ENCODE data around the gene ABLIM1.

Gene ABLIM1

GRCh38 chr10:114547056-114547455, 111.0 kb downstream of the ABLIM1 start:
- Histone ChIP-seq H3K36me3 (ENCODE audit: control insufficient read depth in 2 of 2, insufficient read depth in 1 of 2, low read length in 2 of 2) (no peaks in the 10 kb centered on the region), H3K9me3 (ENCODE audit: control insufficient read depth, insufficient read depth, low read depth, low read length) (no peaks in the 10 kb centered on the region), H3K4me1 (ENCODE audit: control insufficient read depth, insufficient read depth, low read length) (peaks cover 8% of the 10 kb centered on the region), H3K27ac (ENCODE audit: extremely low read depth, low read depth, low read length) (no peak overlapping the region), H3K4me3 (ENCODE audit: low read depth, low read length) (no peak overlapping the region)
- ChIA-PET POLR2A (interaction anchor here (0.6 kb wide), 1 partner anchor 155 kb away, joined by 3 read pairs; no protein-coding TSS in a partner anchor), CTCF (interaction anchor here (0.6 to 1.9 kb wide), 4 partner anchors 71 to 250 kb away, joined by 3 to 13 read pairs (median 4); no protein-coding TSS in a partner anchor)
- TF ChIP-seq, protein P1, sequence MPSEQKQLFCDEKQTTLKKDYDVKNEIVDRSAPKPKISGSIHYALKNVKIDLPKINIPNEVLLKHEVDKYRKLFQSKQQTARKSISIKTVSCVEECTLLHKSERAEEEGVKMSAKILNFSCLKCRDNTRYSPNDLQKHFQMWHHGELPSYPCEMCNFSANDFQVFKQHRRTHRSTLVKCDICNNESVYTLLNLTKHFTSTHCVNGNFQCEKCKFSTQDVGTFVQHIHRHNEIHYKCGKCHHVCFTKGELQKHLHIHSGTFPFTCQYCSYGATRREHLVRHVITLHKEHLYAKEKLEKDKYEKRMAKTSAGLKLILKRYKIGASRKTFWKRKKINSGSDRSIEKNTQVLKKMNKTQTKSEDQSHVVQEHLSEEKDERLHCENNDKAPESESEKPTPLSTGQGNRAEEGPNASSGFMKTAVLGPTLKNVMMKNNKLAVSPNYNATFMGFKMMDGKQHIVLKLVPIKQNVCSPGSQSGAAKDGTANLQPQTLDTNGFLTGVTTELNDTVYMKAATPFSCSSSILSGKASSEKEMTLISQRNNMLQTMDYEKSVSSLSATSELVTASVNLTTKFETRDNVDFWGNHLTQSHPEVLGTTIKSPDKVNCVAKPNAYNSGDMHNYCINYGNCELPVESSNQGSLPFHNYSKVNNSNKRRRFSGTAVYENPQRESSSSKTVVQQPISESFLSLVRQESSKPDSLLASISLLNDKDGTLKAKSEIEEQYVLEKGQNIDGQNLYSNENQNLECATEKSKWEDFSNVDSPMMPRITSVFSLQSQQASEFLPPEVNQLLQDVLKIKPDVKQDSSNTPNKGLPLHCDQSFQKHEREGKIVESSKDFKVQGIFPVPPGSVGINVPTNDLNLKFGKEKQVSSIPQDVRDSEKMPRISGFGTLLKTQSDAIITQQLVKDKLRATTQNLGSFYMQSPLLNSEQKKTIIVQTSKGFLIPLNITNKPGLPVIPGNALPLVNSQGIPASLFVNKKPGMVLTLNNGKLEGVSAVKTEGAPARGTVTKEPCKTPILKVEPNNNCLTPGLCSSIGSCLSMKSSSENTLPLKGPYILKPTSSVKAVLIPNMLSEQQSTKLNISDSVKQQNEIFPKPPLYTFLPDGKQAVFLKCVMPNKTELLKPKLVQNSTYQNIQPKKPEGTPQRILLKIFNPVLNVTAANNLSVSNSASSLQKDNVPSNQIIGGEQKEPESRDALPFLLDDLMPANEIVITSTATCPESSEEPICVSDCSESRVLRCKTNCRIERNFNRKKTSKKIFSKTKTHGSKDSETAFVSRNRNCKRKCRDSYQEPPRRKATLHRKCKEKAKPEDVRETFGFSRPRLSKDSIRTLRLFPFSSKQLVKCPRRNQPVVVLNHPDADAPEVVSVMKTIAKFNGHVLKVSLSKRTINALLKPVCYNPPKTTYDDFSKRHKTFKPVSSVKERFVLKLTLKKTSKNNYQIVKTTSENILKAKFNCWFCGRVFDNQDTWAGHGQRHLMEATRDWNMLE (tag by site-specific recombination; conservative IDR thresholded peaks at IDR 0.05; ENCODE audit: low read depth), result no peak
- TF ChIP-seq SCRT1 (tag by site-specific recombination; IDR thresholded peaks at IDR 0.05; ENCODE audit: borderline replicate concordance) (no peak), HOXA7 (CRISPR knock-in tag; IDR thresholded peaks at IDR 0.05; ENCODE audit: borderline replicate concordance) (no peak), TRIM28 (IDR thresholded peaks at IDR 0.05; ENCODE audit: borderline replicate concordance, low read length) (no peak), ZNF366 (tag by site-specific recombination; conservative IDR thresholded peaks at IDR 0.05) (no peak), ZIC2 (tag by site-specific recombination; IDR thresholded peaks at IDR 0.05) (no peak), ZNF843 (tag by site-specific recombination; IDR thresholded peaks at IDR 0.05) (no peak), ZNF239 (tag by site-specific recombination; IDR thresholded peaks at IDR 0.05) (no peak), HOXC10 (CRISPR knock-in tag; IDR thresholded peaks at IDR 0.05) (no peak), ZBTB8A (tag by site-specific recombination; IDR thresholded peaks at IDR 0.05) (no peak), ZNF623 (tag by site-specific recombination; IDR thresholded peaks at IDR 0.05) (no peak)

DNA sequence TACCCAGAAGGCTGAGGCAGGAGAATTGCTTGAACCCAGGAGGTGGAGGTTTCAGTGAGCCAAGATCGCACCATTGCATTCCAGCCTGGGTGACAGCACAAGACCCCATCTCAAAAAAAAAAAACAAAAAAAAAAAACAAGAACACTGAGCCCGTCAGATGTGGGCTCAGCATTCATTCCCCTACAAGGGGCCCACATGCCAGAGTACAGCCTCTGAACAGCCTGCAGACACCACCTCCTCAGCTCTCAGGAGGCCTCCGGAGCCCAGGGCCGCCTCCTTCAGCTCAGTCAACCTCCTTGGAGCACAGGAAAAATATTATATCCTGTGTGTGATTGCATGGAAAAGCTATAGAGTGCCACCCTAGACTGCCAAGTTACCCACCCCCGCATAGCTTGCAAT, 112.3 kb downstream of the ABLIM1 start:
- Histone ChIP-seq H3K27ac (ENCODE audit: extremely low read depth, low read depth, low read length) (no peak overlapping the region), H3K9me3 (ENCODE audit: control insufficient read depth, insufficient read depth, low read depth, low read length) (no peaks in the 10 kb centered on the region), H3K36me3 (ENCODE audit: control insufficient read depth in 2 of 2, insufficient read depth in 1 of 2, low read length in 2 of 2) (no peaks in the 10 kb centered on the region), H3K4me1 (ENCODE audit: control insufficient read depth, insufficient read depth, low read length) (no peaks in the 10 kb centered on the region), H3K4me3 (ENCODE audit: low read depth, low read length) (no peak overlapping the region)
- ChIA-PET POLR2A (interaction anchor here (0.7 kb wide), 1 partner anchor 20 kb away, joined by 4 read pairs; no protein-coding TSS in a partner anchor), CTCF (interaction anchor here (1.1 kb wide), 1 partner anchor 74 kb away, joined by 3 read pairs; no protein-coding TSS in a partner anchor)
- TF ChIP-seq GLI2 (tag by site-specific recombination; IDR thresholded peaks at IDR 0.05; ENCODE audit: borderline replicate concordance, low read depth), result no peak
- TF ChIP-seq ZNF133 (tag by site-specific recombination; IDR thresholded peaks at IDR 0.05), result no peak
- TF ChIP-seq ZIC2 (tag by site-specific recombination; IDR thresholded peaks at IDR 0.05), result no peak
- TF ChIP-seq KLF8 (tag by site-specific recombination; IDR thresholded peaks at IDR 0.05), result no peak

GRCh38 chr10:114545071-114545470, 113.0 kb downstream of the ABLIM1 start:
- H3K27ac ChIP-seq (ENCODE audit: extremely low read depth, low read depth, low read length), result no peak overlapping the region
- ChIA-PET CTCF (interaction anchor here (0.6 kb wide), 1 partner anchor 241 kb away, joined by 3 read pairs; no protein-coding TSS in a partner anchor), POLR2A (no interaction called here)
- TF ChIP-seq ZNF202 (tag by site-specific recombination; IDR thresholded peaks at IDR 0.05; ENCODE audit: borderline replicate concordance), result no peak
- TF ChIP-seq ZNF324 (tag by site-specific recombination; IDR thresholded peaks at IDR 0.05), result no peak
- TF ChIP-seq ZNF843 (tag by site-specific recombination; IDR thresholded peaks at IDR 0.05), result no peak
- TF ChIP-seq KLF1 (tag by site-specific recombination; IDR thresholded peaks at IDR 0.05), result no peak
- TF ChIP-seq ZBTB1 (tag by site-specific recombination; IDR thresholded peaks at IDR 0.05), result no peak
- no peak for TF ChIP-seq ZXDB (tag by site-specific recombination; IDR thresholded peaks at IDR 0.05)
- no peak for TF ChIP-seq ZNF2 (tag by site-specific recombination; IDR thresholded peaks at IDR 0.05)
- no peak for TF ChIP-seq GLIS2 (tag by site-specific recombination; IDR thresholded peaks at IDR 0.05)
- TF ChIP-seq ZNF391 (tag by site-specific recombination; IDR thresholded peaks at IDR 0.05; ENCODE audit: borderline replicate concordance, low read depth), result no peak
- TF ChIP-seq SALL2 (tag by site-specific recombination; IDR thresholded peaks at IDR 0.05; ENCODE audit: borderline replicate concordance), result no peak
- TF ChIP-seq FEZF1 (tag by site-specific recombination; IDR thresholded peaks at IDR 0.05), result no peak
- no peak for TF ChIP-seq ZNF394 (tag by site-specific recombination; IDR thresholded peaks at IDR 0.05; ENCODE audit: borderline replicate concordance)
- TF ChIP-seq ZNF404 (tag by site-specific recombination; IDR thresholded peaks at IDR 0.05), result no peak
- no peaks in the 10 kb centered on the region for H3K9me3 ChIP-seq (ENCODE audit: control insufficient read depth, insufficient read depth, low read depth, low read length)
- H3K4me1 ChIP-seq (ENCODE audit: control insufficient read depth, insufficient read depth, low read length), result no peaks in the 10 kb centered on the region
- no peak overlapping the region for H3K4me3 ChIP-seq (ENCODE audit: low read depth, low read length)
- no peaks in the 10 kb centered on the region for H3K36me3 ChIP-seq (ENCODE audit: control insufficient read depth in 2 of 2, insufficient read depth in 1 of 2, low read length in 2 of 2)
